ENCODE results near the gene ONECUT3.

Gene ONECUT3

DNA sequence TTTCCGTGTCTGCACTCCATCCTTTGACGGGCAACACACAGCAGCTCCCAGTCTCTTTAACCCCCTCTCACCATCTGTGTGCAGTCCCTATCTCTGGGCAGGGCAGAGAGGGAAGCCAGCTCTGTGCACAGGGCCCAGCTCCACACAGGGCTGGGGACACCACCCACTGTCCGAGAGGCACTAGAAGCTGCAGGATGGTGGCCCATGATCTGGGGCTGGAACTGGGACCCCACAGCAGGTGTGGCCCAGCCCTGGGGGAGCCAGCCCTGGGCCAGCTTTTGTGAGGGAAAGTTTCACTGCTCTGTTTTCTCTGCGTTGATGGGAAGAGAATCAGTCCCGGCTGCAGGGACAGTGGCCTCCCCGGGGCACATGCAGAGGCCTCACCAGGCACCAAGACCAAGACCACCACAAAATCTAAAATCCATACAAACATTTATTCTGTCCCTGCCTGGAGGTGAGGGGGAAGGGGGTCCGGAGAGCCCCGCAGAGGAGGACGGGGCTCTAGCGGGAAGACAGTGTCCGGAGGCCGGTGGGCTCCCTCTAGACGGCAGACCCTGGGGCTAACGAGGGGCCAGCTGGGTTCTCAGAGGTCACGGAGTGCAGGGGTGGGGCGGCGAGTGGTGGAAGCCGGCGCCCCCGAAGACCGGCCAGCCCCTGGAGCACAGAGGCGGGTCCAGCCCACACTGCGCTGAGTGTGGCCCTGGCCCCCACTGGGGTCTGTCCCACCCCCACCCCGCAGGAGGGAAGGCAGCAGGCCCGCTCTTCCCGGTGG, 61.7 kb downstream of the ONECUT3 start:
- in situ Hi-C loops (cut with MboI; ENCODE audit: low pct_unique_long_range_greater_than_20kb, low sequenced_read_pairs, unreplicated experiment), result no loop called here
- DNase-seq (ENCODE audit: low spot score), result no peak
- TF ChIP-seq, protein P1, sequence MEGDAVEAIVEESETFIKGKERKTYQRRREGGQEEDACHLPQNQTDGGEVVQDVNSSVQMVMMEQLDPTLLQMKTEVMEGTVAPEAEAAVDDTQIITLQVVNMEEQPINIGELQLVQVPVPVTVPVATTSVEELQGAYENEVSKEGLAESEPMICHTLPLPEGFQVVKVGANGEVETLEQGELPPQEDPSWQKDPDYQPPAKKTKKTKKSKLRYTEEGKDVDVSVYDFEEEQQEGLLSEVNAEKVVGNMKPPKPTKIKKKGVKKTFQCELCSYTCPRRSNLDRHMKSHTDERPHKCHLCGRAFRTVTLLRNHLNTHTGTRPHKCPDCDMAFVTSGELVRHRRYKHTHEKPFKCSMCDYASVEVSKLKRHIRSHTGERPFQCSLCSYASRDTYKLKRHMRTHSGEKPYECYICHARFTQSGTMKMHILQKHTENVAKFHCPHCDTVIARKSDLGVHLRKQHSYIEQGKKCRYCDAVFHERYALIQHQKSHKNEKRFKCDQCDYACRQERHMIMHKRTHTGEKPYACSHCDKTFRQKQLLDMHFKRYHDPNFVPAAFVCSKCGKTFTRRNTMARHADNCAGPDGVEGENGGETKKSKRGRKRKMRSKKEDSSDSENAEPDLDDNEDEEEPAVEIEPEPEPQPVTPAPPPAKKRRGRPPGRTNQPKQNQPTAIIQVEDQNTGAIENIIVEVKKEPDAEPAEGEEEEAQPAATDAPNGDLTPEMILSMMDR (IDR thresholded peaks at IDR 0.05; ENCODE audit: extremely low read depth, insufficient read depth, missing control alignments), result no peak

DNA sequence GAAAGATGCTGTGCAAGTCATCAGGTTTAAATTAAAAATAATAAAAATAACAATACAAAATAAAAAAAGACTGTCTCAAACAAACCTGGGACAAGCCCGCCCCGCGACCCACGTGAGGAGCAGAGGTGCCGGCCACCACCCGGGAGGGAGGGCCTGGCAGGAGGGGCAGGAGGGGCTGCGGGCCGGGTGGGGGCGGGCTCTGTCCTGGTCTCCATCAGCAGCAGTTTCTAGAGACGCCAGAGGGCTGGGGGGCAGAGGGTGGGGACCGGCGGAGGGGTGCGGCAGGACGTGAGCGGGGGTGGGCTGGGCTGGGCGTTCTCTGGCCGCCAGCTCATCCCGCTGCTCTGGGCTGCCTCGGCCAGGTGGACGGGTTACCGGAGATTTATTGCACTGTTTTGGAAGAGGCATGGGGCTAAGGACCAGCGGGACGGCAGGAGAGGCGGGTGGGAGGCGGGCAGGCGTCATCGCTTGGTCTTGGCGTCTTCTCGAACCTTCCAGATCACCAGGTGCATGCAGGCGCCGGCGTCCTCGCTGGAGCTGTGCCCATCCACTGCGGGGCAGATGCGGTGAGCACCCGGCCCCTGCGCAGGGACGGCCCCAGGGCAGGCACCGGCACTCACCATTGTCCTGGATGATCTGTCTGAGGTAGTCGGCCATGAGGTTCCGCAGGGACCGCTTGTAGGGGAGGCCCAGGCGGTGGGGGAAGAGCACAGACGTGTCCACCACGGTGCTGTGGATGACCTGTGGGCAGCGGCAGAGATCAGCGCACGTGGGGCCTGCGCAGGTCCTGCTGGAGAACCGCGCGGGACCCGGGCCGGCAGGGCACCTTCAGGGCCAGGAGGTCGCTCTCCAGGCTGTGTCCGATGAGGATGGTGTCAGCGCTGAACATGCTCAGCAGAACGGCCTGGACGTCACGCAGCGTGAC, 62.6 kb downstream of the ONECUT3 start:
- in situ Hi-C loops (cut with MboI; ENCODE audit: low pct_unique_long_range_greater_than_20kb, low sequenced_read_pairs, unreplicated experiment), result no loop called here
- no peak for DNase-seq (ENCODE audit: low spot score)

DNA sequence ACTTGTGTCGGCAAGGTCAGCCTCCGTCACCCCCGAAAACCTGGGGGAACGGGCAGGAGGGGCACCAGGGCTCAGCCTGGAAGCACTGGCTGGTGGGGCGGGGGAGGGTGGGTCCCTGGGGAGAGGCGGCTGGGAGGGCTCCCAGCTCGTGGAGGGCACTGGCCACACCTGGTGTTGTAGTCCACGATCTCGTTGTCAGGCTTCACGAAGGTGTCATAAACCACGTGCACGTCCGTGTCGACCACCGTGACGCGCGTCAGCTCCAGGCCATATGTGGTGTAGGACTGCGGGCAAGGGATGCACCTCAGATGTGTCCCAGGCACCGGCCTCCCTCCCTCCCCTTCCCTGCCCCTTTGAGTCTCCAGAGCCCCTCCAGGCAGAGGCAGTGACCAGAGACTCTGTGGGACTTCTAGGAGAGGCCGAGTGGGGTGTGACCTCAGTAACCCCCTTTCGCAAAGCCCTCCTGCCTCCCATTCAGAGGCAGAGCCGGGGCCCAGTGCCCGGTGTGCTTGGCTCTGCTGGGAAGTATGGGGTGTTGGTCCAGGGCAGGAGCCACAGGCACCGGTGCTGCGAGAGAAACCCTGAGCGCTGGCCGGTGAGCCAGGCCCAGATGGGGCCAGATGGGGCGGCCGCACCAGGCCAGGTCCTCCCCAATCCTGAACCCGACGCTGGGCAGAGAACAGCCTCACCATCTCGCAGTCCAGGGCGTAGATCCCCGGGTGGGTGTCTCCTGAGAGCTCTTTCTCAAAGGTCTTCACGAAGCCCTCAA, 63.4 kb downstream of the ONECUT3 start:
- TF ChIP-seq, protein P1 (IDR thresholded peaks at IDR 0.05; ENCODE audit: extremely low read depth, insufficient read depth, missing control alignments), result no peak
- DNase-seq (ENCODE audit: low spot score), result no peak
- in situ Hi-C loops (cut with MboI; ENCODE audit: low pct_unique_long_range_greater_than_20kb, low sequenced_read_pairs, unreplicated experiment), result no loop called here

More for the DNA sequence above, 62.6 kb downstream of the ONECUT3 start:
- TF ChIP-seq, protein P1 (IDR thresholded peaks at IDR 0.05; ENCODE audit: extremely low read depth, insufficient read depth, missing control alignments), result no peak

DNA sequence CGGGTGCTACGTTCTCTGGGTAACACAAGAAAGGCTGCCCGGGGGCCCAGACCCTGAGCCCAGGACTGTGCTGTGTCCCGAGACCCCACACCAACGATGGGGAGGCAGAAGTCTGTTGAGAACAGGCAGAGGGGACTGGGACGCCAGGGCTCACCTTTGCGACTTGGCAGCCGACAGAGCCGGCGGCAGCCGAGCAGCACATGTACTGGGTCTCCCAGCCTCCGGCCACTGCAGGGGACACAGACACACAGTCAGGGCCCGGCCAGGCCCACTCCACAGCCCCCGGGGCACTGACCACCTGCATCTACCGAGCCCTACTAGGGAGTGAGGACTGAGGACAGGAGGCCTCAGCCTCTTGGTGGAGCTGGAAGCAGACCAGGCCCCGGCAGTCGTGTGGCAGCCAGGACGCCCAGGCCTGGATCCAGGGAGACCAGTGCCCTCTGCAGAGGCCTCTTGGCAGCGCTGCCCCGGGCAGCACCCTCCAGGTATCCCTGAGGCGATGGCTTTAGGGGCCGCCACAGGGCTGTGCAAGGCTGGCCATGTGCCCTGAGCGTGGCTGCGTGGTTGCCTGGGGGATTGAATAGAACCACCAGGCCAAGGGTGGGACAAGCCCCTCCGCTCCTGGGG, 64.4 kb downstream of the ONECUT3 start:
- TF ChIP-seq, protein P1 (IDR thresholded peaks at IDR 0.05; ENCODE audit: extremely low read depth, insufficient read depth, missing control alignments), result no peak
- in situ Hi-C loops (cut with MboI; ENCODE audit: low pct_unique_long_range_greater_than_20kb, low sequenced_read_pairs, unreplicated experiment), result no loop called here
- no peak for DNase-seq (ENCODE audit: low spot score)

DNA sequence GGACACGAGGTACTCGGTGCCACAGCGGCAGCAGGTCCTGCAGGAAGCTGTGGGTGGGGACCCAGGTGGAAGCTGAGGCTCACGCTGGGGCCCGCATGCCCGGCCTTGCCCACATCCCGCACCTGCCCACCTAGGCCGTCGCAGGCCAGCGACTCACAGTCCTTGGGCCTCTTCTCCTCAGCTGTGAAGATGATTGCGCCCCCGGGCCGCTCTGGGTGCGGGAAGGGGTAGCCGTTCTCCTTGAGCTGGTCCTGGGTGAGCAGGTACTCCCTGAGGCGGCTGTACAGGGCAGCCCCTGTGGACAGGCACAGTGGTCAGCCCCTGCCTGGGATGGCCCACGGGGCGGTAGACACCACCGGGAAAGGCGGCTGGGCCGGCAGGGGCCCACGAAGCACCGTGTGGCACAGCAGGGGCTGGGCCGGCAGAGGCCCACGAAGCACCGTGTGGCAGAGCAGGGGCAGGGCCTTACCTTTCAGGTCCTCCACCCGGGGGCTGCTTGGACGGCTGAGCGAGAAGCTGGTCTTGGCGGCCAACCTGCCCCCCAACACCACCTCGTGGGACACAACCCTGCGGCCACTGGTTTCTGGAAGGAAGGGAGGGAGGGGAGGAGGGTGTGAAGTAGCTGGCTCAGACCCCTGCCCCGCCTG, 65.4 kb downstream of the ONECUT3 start:
- in situ Hi-C loops (cut with MboI; ENCODE audit: low pct_unique_long_range_greater_than_20kb, low sequenced_read_pairs, unreplicated experiment), result no loop called here
- DNase-seq (ENCODE audit: low spot score), result no peak
- TF ChIP-seq, protein P1 (IDR thresholded peaks at IDR 0.05; ENCODE audit: extremely low read depth, insufficient read depth, missing control alignments), result no peak
